ENCODE measurements around the gene PLET1.

The PLET1 gene

DNA sequence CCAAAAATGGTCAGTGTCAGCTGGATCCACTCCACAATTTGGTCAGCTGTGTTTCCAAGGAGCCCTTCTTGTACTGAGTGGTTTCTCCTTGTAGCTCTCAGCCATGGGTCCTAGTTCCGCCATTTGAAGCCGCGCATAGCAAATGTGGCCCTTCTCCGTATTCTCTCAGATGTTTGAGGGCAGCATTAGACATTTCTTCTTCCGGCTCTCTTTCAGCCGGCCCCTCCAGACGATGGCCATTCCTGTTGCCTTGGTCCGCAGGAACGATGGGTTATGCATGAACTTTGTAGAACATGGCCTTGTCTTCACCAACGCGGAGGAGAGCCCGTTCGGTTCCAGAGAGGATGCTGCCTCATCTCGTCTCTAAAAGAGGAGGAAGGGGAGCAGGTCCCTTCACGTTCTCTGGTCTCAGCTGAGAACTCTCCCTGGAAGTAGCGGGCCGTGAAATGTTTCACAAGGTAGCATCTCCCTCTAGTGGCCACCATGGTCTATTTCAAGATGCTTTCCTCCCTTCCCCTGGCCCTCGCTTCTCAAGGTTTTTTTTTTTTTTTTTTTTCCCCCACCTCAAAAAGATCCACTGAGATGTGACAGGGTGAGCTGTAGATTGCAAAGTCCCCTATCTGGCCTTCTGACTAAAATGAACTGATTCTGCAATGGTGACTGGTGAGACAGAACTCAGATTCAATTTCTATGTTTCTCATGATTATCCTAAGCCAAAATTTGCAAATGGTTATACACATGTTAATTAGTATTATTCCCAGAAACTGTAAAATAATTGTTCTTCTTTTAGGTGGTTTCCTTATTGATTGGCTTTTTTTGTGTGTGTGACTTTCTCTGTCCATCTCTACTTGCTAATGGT lies 19.8 kb upstream of the PLET1 start:
- DNase-seq: peak; percentile 17

DNA sequence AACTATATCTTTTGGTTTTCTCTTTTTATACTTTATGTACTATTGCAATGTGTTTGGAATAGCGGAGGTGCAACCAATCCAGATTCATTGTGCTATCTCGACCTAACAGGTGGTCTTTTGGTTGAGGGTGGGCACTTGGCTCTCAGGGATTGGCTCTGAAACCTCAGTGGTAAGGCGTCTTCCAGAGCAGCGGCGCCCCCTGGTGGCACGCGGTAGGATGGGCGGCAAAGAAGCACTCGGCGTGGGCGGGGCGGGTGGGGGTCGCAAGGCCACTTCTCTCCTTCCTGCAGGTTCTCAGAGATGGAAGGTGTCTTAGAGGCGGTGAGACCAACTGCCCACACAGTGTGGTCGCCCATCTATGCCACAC lies 19.2 kb upstream of the PLET1 start:
- peak; percentile 5 for DNase-seq

DNA sequence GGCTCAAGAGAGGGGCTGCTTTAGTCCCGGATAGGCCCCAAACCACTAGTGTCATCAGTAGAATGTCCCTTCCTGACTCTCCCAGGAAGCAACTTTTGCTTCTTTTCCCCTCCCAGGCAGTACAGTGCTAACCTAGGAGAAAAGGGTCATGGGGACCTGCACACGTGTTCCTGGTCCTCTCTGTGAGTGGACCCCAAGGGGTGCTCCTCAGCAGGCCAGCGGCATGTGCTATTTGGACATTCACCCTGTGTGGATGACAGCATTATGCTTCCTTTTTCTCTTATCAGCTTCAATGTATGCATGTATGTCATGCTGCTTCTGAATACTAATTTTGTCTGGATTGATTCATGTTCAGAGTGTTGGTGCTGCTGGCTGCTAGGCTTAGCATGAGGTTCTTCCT lies 18.1 kb upstream of the PLET1 start:
- DNase-seq: no peak

DNA sequence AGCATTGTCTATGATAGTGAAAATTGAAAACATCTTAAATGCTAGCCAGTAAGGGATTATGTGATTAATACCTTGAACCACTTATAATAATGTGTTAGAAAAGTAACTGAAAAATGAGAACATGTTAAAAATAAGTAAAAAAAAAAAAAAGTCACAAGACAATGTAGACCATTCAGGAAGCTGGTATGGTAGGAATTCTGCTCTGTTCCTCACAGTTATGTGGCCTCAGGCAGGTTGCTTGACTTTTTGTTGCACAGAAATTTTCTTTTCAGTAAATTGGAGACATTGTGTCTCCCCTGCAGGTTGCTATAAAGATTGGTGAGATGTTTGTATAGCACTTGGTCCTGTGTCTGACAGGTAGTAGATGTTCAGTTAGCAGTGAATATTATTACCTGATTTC lies 17.3 kb upstream of the PLET1 start:
- DNase-seq: no peak

DNA sequence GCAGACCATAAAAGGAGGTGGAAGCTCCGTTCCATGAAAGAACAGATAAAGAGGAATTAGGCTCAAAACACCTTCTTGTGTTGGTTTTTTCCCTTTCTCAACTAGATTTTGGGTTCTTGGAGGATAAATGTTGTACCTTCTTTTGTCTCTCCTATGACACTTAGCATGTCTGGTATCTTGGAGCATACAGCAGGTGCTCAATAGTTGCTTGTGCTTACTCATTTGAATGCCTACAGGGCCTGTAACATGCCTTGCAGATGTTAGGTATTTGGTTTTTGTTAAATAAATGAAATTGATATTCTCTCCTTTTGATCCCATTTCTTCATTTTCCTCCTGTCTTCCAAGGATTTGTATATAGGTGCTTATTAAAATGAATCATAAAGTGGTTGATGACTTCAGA lies 16.4 kb upstream of the PLET1 start:
- no peak for DNase-seq

DNA sequence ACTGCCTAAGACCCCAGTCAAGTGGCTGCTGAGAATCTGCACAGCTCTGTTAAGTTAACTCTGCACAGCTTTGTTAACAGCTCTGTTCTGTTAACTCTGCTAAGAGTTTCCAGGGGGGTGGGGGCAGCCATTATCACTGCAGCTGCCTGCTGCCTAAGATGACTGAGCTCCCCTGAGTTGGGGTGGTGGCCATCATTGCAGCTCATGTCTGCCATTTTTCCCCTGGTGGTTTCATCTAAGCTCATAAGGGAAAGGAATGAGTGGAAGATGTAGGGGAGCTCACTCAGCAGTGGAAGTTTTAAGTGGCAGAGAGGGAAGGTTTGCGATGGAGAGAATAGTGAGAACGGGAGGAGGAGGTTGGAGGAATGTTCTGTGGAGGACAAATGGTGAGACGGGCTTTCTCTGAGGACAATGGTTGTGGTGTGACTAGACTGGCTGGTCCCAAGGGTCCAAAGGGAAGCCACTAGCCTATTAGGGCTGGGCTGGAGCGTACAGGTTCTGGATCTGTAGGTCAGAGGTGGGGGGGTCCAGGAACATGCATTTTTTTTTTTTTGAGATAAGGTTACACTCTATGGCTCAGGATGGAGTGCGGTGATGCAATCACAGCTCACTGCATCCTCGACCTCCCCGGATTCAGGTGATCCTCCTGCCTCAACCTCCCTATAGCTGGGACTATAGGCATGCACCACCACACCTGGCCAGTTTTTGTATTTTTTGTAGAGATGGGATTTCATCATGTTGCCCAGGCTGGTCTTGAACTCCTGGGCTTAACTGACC lies 13.5 kb upstream of the PLET1 start:
- DNase-seq: no peak

DNA sequence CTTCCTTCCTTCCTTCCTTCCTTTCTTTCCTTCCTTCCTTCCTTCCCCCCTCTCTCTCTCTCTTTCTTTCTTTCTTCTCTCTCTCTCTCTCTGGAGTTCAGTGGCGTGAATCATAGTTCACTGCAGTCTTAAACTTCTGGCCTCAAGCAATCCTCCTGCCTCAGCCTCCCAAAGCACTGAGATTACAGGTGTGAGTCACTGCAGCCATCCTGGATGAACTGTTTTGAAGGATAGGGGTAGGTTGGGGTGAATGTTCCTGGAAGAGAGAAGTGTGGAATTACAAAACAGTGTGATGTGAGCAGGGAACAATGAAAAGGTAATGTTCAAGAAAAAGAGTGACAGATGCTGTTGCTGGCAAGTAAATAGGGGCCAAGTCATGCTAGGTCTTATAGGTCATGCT lies 12.4 kb upstream of the PLET1 start:
- no peak for DNase-seq

DNA sequence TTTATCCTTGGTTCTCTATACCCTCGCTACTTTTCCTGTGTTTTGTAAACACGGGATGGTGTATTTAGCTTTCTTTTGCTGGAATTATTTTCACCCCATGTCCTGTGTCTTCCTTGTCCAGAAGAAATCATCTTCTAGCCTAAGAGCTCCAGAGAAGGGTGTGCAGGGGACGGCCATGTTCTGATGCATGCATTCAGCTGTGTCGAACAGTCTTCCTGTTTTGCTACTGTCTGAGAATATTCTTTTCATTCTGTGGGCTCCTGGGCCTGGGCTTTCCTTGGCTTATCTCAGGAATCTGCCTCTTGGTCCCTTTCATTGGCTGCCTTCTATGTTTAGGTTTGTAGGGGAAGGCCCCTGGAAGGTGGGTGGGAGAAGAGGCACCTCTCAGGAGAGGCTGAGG lies 10.6 kb upstream of the PLET1 start:
- DNase-seq: no peak

DNA sequence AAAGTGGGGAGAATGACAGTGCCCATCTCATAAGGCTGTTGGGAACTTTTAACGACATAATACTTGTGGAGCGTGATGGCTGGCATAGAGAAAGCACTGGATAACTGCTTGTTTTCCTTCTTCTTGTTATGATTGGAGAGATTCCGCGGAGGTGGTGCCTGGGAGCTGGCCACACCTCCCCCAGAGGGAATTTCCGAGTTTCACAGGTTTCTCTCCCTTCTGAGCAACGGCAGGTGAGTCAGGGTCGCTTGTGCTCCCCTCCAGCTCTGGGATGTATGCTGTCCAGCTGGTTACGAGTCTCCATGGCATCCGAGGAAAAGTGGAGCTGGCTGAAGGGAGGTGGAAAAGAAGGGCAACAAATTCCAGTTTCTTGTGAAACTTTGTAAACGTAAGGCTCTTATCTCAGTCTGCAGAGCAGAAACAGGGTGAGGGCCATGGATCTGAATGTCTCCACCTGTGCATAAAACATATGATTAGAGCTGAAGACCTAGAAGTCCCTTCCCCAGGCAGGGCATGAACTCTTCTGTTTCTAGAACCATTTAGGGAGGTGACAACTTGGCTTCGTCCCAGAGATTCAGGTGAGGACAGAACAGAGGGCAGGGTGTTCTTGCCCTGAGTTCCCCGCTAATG lies 10.0 kb upstream of the PLET1 start:
- DNase-seq: no peak

DNA sequence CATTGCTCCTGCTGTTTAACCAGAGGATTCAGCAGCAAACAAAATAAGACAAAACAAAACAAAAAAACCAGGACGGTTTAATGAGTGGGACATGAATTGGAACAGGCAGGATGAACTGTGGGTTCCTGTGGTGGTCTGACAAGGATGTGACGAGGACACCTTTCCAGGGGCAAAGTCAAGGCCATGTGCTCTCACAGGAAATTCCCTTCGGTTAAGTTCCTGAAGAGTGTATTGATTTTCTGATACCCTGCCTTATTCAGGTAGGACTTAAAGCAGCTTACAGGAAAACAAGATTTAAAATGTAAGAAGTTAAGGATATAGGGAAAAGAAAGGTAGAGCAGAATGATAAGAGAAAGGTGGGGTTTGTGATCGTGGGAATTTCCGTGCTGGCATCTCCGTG lies 8.5 kb upstream of the PLET1 start:
- no peak for DNase-seq

DNA sequence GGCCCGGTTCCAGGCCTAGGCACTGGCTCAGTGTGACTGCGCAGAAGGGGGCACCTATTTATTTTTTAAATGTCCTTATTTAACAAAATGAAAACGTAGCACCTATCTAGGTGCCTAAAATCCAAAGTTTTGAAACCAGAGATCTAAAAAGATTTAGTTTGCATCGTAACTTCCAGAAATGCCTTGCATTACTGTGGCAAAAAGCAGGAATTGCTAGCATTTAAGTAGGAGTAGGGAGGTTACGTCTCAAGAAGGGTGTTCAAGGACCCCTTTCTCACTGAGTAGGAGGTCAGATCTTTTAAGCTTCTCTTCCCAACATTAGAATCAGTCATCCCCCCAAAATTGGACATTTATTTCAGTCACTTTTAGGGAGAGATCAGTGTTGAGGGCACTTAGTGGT lies 7.7 kb upstream of the PLET1 start:
- no peak for DNase-seq

DNA sequence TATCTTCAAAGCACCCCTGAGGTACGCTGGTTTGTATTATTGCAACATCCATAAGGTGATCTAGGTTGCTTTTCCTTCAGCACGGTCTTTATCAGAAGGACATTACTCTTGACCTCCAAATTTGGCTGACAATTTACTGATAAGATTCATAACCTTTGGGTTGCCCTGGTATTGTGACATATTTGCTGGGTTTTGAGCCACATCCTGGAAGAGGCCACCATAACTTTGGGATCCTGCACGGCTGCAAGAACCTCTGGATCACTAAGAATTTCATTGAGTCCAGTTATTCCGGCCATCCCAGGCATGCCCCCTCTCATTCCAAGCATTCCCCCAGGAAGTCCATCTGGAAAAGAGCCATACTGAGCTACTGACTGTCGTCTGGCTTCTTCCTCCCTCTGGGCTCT lies 6.5 kb upstream of the PLET1 start:
- DNase-seq: no peak

DNA sequence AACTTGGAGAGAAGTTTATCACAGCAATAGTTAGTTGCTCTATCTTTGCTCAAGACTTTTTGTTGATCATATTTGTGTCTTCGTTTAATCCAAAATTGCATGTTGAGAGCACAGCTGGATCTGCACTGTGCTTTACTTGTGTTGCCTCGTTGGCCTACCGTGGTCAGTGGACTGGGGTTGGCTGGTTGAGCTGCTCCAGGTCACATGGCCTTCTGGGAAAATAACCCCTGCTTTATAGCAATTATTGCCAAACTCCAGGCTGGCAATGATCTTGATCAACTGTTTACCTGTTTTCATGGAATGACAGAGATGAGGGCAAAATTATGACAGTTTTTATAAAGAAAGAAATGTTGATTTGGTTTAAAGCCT lies 5.7 kb upstream of the PLET1 start:
- no peak for DNase-seq

DNA sequence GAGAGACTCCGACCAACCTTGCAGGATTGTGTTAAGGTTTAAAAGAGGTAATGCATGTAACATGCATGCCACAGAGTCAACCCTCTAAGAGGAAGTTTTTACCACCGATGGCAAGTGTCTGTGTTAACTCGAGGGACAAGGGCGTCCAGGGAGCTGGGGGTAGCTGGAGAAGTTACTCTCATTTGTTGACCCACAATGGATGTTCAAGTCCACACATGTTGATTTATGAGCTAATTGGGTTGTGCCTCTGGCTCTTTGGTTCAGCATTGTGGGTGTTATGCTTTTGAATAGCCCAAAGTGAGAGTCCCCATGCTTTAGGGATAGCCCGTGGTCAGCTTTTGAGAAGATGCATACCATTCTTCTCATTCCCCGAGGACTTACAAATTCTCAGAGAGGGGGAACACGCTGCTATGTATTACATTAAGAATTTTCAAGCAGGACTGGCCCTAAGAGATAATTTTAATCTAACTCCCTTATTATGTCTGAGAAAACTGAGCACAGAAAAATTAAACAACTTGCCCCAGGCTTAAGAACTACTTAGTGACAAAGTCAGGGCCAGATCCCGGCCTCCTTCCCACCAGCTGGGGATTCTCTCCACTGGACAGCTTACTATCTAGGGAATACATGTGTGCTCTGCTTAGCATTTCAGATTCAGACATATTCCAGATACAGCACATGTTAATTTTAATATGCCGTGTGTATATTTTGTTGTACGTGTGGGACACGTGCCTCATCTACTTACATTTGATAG lies 5.2 kb upstream of the PLET1 start:
- DNase-seq: no peak

DNA sequence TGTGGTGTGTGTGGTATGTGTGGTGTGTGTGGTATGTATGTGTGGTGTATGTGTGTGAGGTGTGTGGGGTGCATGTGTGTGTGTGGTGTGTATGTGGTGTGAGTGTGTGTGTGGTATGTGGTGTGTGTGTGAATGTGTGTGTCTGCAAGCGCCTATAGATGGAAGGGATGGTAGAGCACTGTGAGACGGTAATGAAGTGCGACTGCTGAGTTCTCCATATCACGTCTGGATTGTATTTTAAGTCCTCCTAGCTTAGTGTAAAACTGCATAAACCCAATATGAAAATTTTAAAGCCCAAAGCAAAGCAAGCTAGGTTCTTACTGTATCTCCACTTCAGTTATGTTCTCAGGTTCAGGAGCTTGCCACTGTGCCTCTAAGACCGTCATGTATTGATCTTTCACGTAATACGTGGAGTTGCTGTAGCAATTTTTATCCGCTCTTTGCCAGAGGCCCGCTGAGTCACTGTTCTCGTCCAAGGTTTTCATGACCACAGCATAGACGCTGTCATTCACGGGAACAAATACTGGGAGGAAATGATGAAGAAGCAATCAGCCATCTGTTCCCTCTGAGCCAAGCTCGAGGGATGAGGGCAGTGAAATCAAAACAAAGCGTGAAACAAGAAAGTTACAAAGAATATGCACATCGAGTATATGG lies 5.5 kb downstream of the PLET1 start:
- peak; percentile 29 for DNase-seq

DNA sequence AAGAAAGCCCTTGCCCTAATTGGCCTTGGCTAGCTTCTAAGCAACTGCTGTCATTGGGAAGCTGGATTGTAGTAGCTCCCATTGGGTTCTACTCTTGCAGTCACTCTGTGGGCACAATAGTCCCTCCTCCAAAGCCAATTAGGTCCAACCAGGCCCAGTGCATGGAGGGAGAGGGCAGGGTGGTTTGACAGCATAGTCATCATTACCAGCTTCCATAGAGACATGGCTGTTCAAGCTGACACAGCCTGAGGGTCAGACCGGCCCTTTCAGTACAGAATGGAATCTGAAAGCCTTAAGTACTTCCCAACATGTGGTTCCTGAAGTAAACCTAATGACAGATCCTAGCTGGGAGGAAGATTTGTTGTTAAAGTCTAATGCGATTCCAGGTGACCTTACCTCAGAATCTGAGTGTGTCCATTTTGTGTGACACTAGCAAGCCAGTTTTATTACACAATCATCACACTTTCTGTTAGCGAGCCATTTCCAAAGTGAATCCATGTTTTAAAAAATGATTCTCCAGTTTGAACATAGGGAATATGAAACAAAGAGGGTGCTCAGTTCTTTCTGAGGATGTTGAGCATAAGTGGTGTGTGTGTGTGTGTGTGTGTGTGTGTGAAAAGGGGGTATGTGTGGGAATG lies 6.9 kb downstream of the PLET1 start:
- DNase-seq: no peak

DNA sequence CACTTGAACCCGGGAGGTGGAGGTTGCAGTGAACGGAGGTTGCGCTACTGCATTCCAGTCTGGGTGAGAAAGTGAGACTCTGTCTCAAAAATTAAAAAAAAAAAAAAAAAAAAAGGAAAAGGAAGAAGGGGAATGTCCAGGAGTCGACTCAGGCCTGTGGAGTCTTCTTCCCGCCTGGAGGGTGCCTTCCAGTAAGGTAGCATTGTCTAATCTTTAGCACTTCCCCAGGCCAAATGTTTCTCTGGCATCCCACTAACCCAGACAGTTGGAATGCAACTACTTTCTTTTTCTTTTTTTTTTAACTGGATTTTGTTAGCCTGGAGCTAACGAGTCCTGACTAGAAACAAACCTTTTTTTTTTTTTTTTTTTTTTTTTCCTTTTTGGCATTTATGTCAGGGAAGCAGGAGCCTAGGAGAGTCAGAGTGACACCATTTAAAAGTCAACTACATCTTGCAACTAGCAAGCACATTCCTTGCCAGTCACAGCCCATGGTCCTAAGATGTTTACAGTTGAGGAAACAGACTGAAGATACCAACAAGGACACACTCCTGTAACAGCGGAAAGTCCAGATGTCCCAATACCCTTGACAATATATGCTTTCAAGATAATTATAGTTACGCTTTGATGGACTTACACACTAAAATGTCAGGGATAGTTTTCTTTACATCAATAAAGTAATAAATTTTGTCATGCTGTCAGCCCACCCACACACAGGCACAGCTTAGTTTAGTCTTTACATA lies 10.6 kb downstream of the PLET1 start:
- no peak for DNase-seq

DNA sequence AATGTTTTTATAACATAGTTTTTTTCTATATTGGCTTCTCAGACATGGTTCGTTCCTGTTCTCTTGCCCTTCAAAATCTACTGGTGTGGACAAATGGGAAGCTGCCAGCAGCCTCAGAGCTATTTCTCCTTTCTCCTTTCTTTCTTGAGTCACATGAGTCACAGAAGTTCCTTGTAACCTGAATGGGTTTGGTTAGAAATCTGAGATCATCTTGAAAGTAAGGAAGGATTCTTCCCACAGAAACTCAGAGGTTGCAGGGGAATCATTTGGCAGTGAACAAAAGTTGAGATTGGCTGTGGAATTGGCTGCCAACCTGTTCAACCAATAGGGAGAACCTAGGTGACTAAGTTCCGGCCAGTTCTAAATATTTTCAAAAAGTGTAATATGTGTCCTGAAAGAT lies 12.5 kb downstream of the PLET1 start:
- DNase-seq: no peak

DNA sequence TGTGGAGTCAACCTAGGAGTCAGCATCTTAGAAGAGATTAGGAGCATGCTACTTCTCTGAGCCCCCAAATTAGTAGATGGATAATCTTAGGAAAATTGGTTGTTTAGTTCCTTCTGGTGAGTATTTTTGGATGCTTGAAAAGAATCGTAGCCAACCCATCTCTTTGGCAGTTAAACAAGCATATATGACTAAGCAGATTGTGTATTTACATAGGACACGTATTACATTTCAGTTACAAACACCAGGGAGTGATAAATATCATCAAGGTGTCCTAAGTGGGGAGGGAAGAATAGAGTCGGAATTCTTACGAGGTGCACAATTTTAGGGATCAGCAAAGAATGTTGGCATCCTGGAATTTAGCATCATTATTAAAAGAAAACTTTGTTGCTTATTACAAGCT lies 13.5 kb downstream of the PLET1 start:
- no peak for DNase-seq

DNA sequence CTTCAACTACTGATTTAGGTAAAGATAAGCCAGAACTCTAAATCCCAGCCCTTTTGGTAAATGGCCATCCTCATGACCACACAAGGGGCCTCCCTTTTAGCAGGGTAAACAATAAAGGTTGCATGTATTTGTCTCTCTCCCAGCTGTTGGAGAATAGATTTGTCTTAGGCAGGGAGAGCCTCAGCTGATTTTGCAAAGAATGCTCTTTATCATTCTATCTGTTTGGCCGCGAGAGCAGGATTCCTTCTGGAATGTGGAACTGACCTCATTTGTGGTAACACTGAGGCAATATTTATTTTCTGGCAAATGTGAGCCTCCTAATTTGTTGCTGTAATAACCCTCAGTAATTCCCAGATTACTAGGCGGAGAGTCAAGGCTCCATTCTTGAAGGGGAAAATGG lies 19.2 kb downstream of the PLET1 start:
- DNase-seq: no peak

DNA sequence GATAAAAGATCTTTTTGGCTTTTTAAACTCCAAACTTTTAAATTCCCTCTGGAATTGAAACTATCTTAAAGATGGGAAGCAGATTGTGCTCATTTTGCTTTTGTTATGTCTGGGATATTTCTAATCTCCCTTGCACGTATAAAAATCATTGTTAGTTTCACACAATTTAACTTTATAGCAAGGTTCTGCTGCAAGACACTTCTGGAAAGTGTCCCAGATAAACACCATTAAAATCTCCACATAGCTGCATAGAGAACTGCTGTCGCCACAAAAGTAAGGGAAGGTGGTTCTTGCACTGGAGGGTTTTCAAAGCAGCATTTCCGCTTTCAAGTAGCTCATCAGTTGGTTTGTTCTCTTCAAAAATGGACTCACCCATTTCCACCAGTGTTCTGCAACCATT lies 22.6 kb downstream of the PLET1 start:
- no peak for DNase-seq

DNA sequence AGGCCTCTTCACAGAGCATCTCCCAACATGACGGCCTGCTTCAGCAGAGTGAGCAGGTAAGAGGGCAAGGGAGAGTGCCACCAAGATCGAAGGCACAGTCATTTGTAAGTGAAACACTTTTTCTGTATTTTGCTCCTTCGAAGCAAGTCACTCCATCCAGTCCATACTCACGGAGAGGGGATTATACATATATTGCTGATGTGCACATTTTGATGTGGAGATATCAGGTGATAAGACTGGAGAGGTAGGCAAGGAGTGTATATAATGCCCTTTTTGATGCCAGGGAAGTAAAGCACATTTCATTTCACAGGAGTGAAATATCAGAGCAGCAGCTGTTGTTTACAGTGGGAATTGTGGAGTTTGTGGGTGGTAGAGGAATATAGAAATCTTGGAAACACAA lies 23.2 kb downstream of the PLET1 start:
- DNase-seq: no peak

Measured in SHP77 treated with DMSO at 0.1 percent for 48 hours (cell line).